SK-N-SH (cell line): Measurements from ENCODE around the gene IST1. TPM values are rescaled to one million over a fixed set of nuclear protein-coding genes. Genes with fewer than 3 reads are reported as not detected.

Source experiments
- CTCF ChIA-PET: fragments of 300-600, 350-600 bp; formaldehyde crosslinking; extraction: SDS; loops from one replicate; lab custom pipeline; 2021; lab: Yijun Ruan, JAX
- POLR2A ChIA-PET: fragments of 350-600 bp; sonication (Branson Sonifier 250); formaldehyde crosslinking; extraction: SDS; loops from one replicate; lab custom pipeline; 2020; ENCODE audit warnings: antibody characterized with exemption, inconsistent platforms; lab: Yijun Ruan, JAX
- DNase-seq: peaks from one replicate; pipeline ENCODE4 v3.0.0; 2012
- H2AFZ ChIP-seq: fragments of 200-600 bp; sonication (generic); 2 replicates; pipeline ENCODE4 v1.8.1; 2016; ENCODE audit warnings: antibody characterized with exemption, mild to moderate bottlenecking, low read depth
- H3F3A ChIP-seq: fragments of 200-600 bp; sonication (generic); replicated peaks from 2 replicates; pipeline ENCODE3; 2016; ENCODE audit warnings: antibody characterized with exemption, mild to moderate bottlenecking; ENCODE audit not compliant: insufficient read depth
- H3K27ac ChIP-seq, 2 experiments: fragments of 200-500 bp in 1 of 2; fragments of 200-600 bp in 1 of 2; sonication (Bioruptor generic) in 1 of 2; sonication (generic), shearing (Covaris generic) in 1 of 2; 2 replicates each; pipeline versions ENCODE4 v1.5.1 to v1.6.1; 2014 to 2016; ENCODE audit warnings: low read depth in 2 of 2, inconsistent platforms in 1 of 2, low read length in 1 of 2, mild to moderate bottlenecking in 1 of 2, mixed read lengths in 1 of 2
- H3K27me3 ChIP-seq: fragments of 200-600 bp; sonication (generic), shearing (Covaris generic); 2 replicates; pipeline ENCODE4 v1.6.1; 2016; ENCODE audit warnings: mixed run types; ENCODE audit not compliant: insufficient read depth
- H3K36me3 ChIP-seq, 2 experiments: fragments of 200-500 bp in 1 of 2; fragments of 200-600 bp in 1 of 2; sonication (Bioruptor generic) in 1 of 2; sonication (generic) in 1 of 2; replicated peaks in 1 of 2; 2 replicates each; pipeline versions ENCODE3 to v1.5.1; 2014 to 2016; ENCODE audit warnings: low read length in 1 of 2, mild to moderate bottlenecking in 1 of 2; ENCODE audit not compliant: insufficient read depth in 2 of 2, control insufficient read depth in 1 of 2
- H3K4me1 ChIP-seq, 2 experiments: fragments of 200-500 bp in 1 of 2; fragments of 200-600 bp in 1 of 2; sonication (Bioruptor generic) in 1 of 2; sonication (generic), shearing (Covaris generic) in 1 of 2; 2 replicates each; pipeline versions ENCODE4 v1.5.1 to v1.6.1; 2014 to 2016; ENCODE audit warnings: low read depth in 1 of 2, low read length in 1 of 2, mixed run types in 1 of 2; ENCODE audit not compliant: insufficient read depth in 2 of 2, control insufficient read depth in 1 of 2
- H3K4me2 ChIP-seq: fragments of 200-600 bp; sonication (generic), shearing (Covaris generic); 2 replicates; pipeline ENCODE4 v1.6.1; 2017; ENCODE audit warnings: mixed run types
- H3K4me3 ChIP-seq, 2 experiments: fragments of 200-500 bp in 1 of 2; fragments of 200-600 bp in 1 of 2; sonication (Bioruptor generic) in 1 of 2; sonication (generic), shearing (Covaris generic) in 1 of 2; 2 replicates each; pipeline versions ENCODE4 v1.5.1 to v1.8.1; 2014 to 2016; ENCODE audit warnings: low read depth in 2 of 2, inconsistent platforms in 1 of 2, low read length in 1 of 2, mild to moderate bottlenecking in 1 of 2, mixed read lengths in 1 of 2, moderate library complexity in 1 of 2
- H3K79me2 ChIP-seq: fragments of 200-600 bp; sonication (generic); 2 replicates; pipeline ENCODE4 v1.8.1; 2017; ENCODE audit warnings: mild to moderate bottlenecking; ENCODE audit not compliant: insufficient read depth
- H3K9ac ChIP-seq: fragments of 200-600 bp; sonication (generic); 2 replicates; pipeline ENCODE4 v1.6.1; 2017; ENCODE audit warnings: mixed run types
- H3K9me2 ChIP-seq: fragments of 200-600 bp; sonication (generic); 2 replicates; pipeline ENCODE4 v1.6.1; 2017; ENCODE audit warnings: mixed run types
- H3K9me3 ChIP-seq: fragments of 200-600 bp; sonication (generic); 2 replicates; pipeline ENCODE4 v1.6.1; 2017; ENCODE audit warnings: mixed run types, mild to moderate bottlenecking, moderate library complexity
- H4K20me1 ChIP-seq: fragments of 200-600 bp; sonication (generic); 2 replicates; pipeline ENCODE4 v1.6.1; 2017; ENCODE audit warnings: mild to moderate bottlenecking, mixed run types; ENCODE audit not compliant: insufficient read depth
- CHD2 ChIP-seq: fragments of 150-350 bp; IDR thresholded peaks from 2 replicates; pipeline ENCODE4 v1.6.1; 2018; ENCODE audit warnings: low read length; ENCODE audit not compliant: partially characterized antibody
- ELF1 ChIP-seq: IDR thresholded peaks from 2 replicates; pipeline ENCODE4 v1.4.0; 2012
- EP300 ChIP-seq, 2 experiments: IDR thresholded peaks; 2 replicates each; pipeline versions ENCODE4 v1.4.0 to v1.6.1; 2012; ENCODE audit warnings: borderline replicate concordance in 1 of 2, low read depth in 1 of 2, low read length in 1 of 2
- FOSL2 ChIP-seq: IDR thresholded peaks from 2 replicates; pipeline ENCODE4 v1.4.0; 2012; ENCODE audit warnings: low read depth, mild to moderate bottlenecking, moderate library complexity, borderline replicate concordance
- FOXJ3 ChIP-seq: sonication (generic); formaldehyde crosslinking; IDR thresholded peaks from 2 replicates; pipeline ENCODE4 v1.5.1; 2020; ENCODE audit warnings: mild to moderate bottlenecking, missing genetic modification reagents
- GATA2 ChIP-seq: sonication (generic); formaldehyde crosslinking; IDR thresholded peaks from 2 replicates; pipeline ENCODE4 v1.5.0; 2020; ENCODE audit warnings: mild to moderate bottlenecking, missing genetic modification reagents
- JUND ChIP-seq: IDR thresholded peaks from 2 replicates; pipeline ENCODE4 v1.4.0; 2012
- MXI1 ChIP-seq: IDR thresholded peaks from 2 replicates; pipeline ENCODE4 v1.6.1; 2012; ENCODE audit warnings: mild to moderate bottlenecking, low read depth, low read length, improper control_type of control experiment
- NRF1 ChIP-seq: IDR thresholded peaks from 2 replicates; pipeline ENCODE4 v1.6.1; 2012; ENCODE audit warnings: low read depth, mild to moderate bottlenecking, low read length
- SIN3A ChIP-seq: IDR thresholded peaks from 2 replicates; pipeline ENCODE4 v1.6.1; 2012; ENCODE audit warnings: low read depth, mild to moderate bottlenecking, low read length, moderate library complexity, borderline replicate concordance
- SMC3 ChIP-seq: IDR thresholded peaks from 2 replicates; pipeline ENCODE4 v1.6.1; 2012; ENCODE audit warnings: low read depth, low read length, improper control_type of control experiment
- TAF1 ChIP-seq: IDR thresholded peaks from 2 replicates; pipeline ENCODE4 v1.6.1; 2012; ENCODE audit warnings: low read depth, mild to moderate bottlenecking, low read length, moderate library complexity, borderline replicate concordance
- USF1 ChIP-seq: IDR thresholded peaks from 2 replicates; pipeline ENCODE4 v1.4.0; 2012; ENCODE audit warnings: low read depth, borderline replicate concordance
- WGBS: methylation state at CpG from one replicate; pipeline ENCODE4 v1.1.6; 2017; ENCODE audit warnings: low lambda C conversion rate; 5-methylcytosine and 5-hydroxymethylcytosine counted together
- polyA plus RNA-seq, 3 experiments: library from polyadenylated mRNA; depleted of rRNA; stranded (reverse); fragments of >200 nt; gene quantifications; 2 replicates each; pipeline ENCODE4 v1.2.3, GENCODE V29; 2012
- TF ChIP-seq, protein P1 (sequence below): fragments of 150-350 bp; IDR thresholded peaks from 2 replicates; pipeline ENCODE4 v1.6.1; 2016; ENCODE audit warnings: mild to moderate bottlenecking, low read depth, low read length
- TF ChIP-seq, protein P2 (sequence below): IDR thresholded peaks from 2 replicates; pipeline ENCODE4; 2012
- TF ChIP-seq, protein P3 (sequence below): fragments of 200-600 bp; sonication (generic); IDR thresholded peaks from 2 replicates; pipeline ENCODE4 v1.6.1; 2017; ENCODE audit warnings: antibody characterized with exemption, mild to moderate bottlenecking, moderate library complexity

IST1 gene
- polyA plus RNA-seq, 1 of the 3 experiments (the other 2 are of a cell fraction), result 133 TPM

GRCh38 chr16:71966932-71967331 lies 71.6 kb downstream of the IST1 start:
- TF ChIP-seq TAF1 (no peak), MXI1 (no peak), FOSL2 (no peak), NRF1 (no peak)
- TF ChIP-seq, protein P1, sequence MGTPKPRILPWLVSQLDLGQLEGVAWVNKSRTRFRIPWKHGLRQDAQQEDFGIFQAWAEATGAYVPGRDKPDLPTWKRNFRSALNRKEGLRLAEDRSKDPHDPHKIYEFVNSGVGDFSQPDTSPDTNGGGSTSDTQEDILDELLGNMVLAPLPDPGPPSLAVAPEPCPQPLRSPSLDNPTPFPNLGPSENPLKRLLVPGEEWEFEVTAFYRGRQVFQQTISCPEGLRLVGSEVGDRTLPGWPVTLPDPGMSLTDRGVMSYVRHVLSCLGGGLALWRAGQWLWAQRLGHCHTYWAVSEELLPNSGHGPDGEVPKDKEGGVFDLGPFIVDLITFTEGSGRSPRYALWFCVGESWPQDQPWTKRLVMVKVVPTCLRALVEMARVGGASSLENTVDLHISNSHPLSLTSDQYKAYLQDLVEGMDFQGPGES, result no peak
- TF ChIP-seq, all 33 proteins: peak for 0
- H3K9me3 ChIP-seq, result no peaks in the 10 kb centered on the region
- no peak overlapping the region for H3K9ac ChIP-seq
- no peak for DNase-seq
- H3K4me3 ChIP-seq, result no peak overlapping the region
- H3K9me2 ChIP-seq, result no peaks in the 10 kb centered on the region
- no peaks in the 10 kb centered on the region for H3K36me3 ChIP-seq
- H3K27ac ChIP-seq, result no peak overlapping the region
- WGBS, result 74% methylated on average over 4 of the region's 4 CpGs
- H4K20me1 ChIP-seq, result no peaks in the 10 kb centered on the region
- no peak overlapping the region for H3K4me2 ChIP-seq
- no peaks in the 10 kb centered on the region for H3K27me3 ChIP-seq
- H3K4me1 ChIP-seq, result no peaks in the 10 kb centered on the region
- no peak overlapping the region for H2AFZ ChIP-seq
- ChIA-PET CTCF (interaction anchor here (1.5 kb wide), 1 partner anchor 84 kb away, joined by 4 read pairs; no protein-coding TSS in a partner anchor), POLR2A (no interaction called here)
- no peaks in the 10 kb centered on the region for H3F3A ChIP-seq
- H3K79me2 ChIP-seq, result no peaks in the 10 kb centered on the region

- Histone ChIP-seq H3K9me2 (no peaks in the 10 kb centered on the region), H3K4me1 (no peaks in the 10 kb centered on the region), H3K27ac (no peak overlapping the region), H3K36me3 (no peaks in the 10 kb centered on the region), H3K4me2 (no peak overlapping the region), H3K9ac (no peak overlapping the region), H3K9me3 (no peaks in the 10 kb centered on the region), H3K27me3 (no peaks in the 10 kb centered on the region), H3K79me2 (no peaks in the 10 kb centered on the region), H2AFZ (no peak overlapping the region), H3K4me3 (no peak overlapping the region), H3F3A (no peaks in the 10 kb centered on the region), H4K20me1 (no peaks in the 10 kb centered on the region)
- no peak for TF ChIP-seq GATA2 (CRISPR knock-in tag)
- no peak for TF ChIP-seq ELF1
- no peak for TF ChIP-seq SMC3
- TF ChIP-seq TAF1, result no peak
- TF ChIP-seq FOXJ3, result no peak
- TF ChIP-seq, protein P2, sequence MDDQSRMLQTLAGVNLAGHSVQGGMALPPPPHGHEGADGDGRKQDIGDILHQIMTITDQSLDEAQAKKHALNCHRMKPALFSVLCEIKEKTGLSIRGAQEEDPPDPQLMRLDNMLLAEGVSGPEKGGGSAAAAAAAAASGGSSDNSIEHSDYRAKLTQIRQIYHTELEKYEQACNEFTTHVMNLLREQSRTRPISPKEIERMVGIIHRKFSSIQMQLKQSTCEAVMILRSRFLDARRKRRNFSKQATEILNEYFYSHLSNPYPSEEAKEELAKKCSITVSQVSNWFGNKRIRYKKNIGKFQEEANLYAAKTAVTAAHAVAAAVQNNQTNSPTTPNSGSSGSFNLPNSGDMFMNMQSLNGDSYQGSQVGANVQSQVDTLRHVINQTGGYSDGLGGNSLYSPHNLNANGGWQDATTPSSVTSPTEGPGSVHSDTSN, result no peak
- TF ChIP-seq JUND, result no peak
- no peak for TF ChIP-seq SIN3A
- no peak for TF ChIP-seq CHD2
- no peak for TF ChIP-seq USF1
- TF ChIP-seq MXI1, result no peak
- no peak for TF ChIP-seq EP300 (IDR thresholded peaks at IDR 0.05; ENCODE audit: borderline replicate concordance in 1 of 2, low read depth in 1 of 2, low read length in 1 of 2)
- TF ChIP-seq NRF1, result no peak
- TF ChIP-seq, protein P3, sequence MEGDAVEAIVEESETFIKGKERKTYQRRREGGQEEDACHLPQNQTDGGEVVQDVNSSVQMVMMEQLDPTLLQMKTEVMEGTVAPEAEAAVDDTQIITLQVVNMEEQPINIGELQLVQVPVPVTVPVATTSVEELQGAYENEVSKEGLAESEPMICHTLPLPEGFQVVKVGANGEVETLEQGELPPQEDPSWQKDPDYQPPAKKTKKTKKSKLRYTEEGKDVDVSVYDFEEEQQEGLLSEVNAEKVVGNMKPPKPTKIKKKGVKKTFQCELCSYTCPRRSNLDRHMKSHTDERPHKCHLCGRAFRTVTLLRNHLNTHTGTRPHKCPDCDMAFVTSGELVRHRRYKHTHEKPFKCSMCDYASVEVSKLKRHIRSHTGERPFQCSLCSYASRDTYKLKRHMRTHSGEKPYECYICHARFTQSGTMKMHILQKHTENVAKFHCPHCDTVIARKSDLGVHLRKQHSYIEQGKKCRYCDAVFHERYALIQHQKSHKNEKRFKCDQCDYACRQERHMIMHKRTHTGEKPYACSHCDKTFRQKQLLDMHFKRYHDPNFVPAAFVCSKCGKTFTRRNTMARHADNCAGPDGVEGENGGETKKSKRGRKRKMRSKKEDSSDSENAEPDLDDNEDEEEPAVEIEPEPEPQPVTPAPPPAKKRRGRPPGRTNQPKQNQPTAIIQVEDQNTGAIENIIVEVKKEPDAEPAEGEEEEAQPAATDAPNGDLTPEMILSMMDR, result no peak
- ChIA-PET CTCF (interaction anchor here (0.8 kb wide), 1 partner anchor 14 kb away, joined by 3 read pairs; no protein-coding TSS in a partner anchor), POLR2A (no interaction called here)
- WGBS, result 67% methylated on average over 2 of the region's 2 CpGs
- no peak for DNase-seq
Measured at GRCh38 chr16:71969353-71969752, 74.0 kb downstream of the IST1 start.
